Measurements from ENCODE around the gene TMEM191B.
A peak's percentile ranks its signal among the peaks of the same experiment; 100 is the strongest.
"Not testable (repeated sequence)": the region's sequence is repeated elsewhere in the genome, so short reads cannot be mapped to it uniquely, and the experiment has no call there.

The TMEM191B gene

DNA sequence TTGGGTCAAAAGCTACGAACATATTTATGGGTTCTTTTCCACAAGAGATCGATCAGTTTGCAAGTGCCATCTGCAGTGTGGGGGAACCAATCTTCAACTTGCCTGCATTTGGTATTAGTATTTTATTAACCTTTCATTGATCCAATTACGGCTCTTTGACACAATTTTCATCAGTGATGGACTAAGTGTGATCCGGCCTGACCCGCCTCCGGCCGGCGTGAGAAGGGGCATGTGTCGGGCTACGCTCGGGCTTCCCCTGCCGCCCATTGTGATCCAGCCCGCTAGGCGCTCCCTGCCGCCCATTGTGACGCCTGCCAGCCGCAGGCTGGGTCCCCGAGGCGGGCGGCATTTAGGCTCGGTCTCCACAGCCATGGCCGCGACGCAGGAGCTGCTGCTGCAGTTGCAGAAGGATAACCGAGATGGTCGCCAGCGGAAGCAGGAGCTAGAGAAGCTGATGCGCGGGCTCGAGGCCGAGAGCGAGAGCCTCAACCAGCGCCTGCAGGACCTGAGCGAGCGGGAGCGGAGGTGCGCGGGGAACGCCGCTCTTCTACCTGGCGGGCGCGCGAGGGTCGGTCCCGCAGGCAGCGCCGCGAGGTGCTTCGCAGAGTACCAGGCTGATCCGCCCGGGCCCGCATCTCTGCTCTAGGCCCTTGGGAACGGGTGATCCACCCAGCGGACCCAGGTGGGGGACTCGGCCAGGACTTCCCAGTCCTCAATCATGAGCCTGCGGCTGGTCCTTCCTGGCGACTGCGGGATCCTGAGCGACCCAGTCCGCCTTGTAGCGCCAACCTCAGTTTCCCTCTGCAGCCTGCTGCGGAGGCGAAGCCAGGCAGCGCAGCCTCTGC, at the start of gene TMEM191B:
TSS of gene TMEM191B (plus strand) at position 51 of the 845 bp plus-strand sequence. CDS start at position 230, 179 bp downstream.
- not testable (repeated sequence) for H3K36me3 ChIP-seq (ENCODE audit: insufficient read depth, low read depth, low read length); H3K27me3 ChIP-seq (ENCODE audit: insufficient read depth, low read length); H3K9me3 ChIP-seq (ENCODE audit: insufficient read depth, low read depth, low read length); H3K4me3 ChIP-seq (ENCODE audit: low read length); H3K27ac ChIP-seq (ENCODE audit: low read length); H3K9ac ChIP-seq (ENCODE audit: low read depth, low read length); H3K4me1 ChIP-seq (ENCODE audit: insufficient read depth, low read length)

DNA sequence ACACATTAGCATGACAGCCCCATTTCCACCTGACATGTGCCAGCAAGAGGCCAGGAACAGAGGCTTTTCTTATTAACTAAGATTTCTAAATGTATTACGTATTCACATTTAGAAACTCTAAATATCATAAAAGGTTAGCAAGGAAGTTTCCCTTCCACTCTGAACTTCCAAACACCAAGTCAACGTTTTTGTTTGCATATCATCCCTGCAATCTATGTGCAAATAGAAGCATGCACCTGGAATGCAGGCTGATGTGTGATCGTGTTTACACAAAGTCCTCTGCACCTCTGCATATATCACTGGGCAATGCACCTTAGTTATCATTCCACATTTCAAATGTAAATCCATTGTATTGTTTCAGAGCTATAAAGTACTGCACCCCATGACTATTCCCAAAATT, 31.4 kb upstream of the TMEM191B start:
- H3K36me3 ChIP-seq (ENCODE audit: insufficient read depth, low read depth, low read length); H3K4me1 ChIP-seq (ENCODE audit: insufficient read depth, low read length); H3K27ac ChIP-seq (ENCODE audit: low read length); H3K4me3 ChIP-seq (ENCODE audit: low read length); H3K9me3 ChIP-seq (ENCODE audit: insufficient read depth, low read depth, low read length); H3K27me3 ChIP-seq (ENCODE audit: insufficient read depth, low read length); H3K9ac ChIP-seq (ENCODE audit: low read depth, low read length): not testable (repeated sequence)

DNA sequence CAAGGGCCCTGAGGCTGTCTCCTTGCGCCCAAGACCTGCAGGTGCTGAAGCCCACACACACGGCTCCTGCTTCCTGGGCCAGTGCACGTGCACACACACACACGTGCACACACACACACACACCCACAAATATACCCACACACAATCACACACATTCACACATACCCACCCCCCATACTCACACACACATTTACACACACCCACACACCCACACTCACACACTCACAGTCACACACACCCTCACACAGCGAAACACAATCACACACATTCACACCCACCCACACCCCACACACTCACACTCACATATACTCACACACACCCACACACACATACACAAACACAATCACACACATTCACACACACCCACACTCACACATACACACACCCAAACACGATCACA, 16.3 kb upstream of the TMEM191B start:
- not testable (repeated sequence) for H3K36me3 ChIP-seq (ENCODE audit: insufficient read depth, low read depth, low read length); H3K27ac ChIP-seq (ENCODE audit: low read length); H3K4me1 ChIP-seq (ENCODE audit: insufficient read depth, low read length); H3K9me3 ChIP-seq (ENCODE audit: insufficient read depth, low read depth, low read length); H3K9ac ChIP-seq (ENCODE audit: low read depth, low read length); H3K27me3 ChIP-seq (ENCODE audit: insufficient read depth, low read length); H3K4me3 ChIP-seq (ENCODE audit: low read length)

DNA sequence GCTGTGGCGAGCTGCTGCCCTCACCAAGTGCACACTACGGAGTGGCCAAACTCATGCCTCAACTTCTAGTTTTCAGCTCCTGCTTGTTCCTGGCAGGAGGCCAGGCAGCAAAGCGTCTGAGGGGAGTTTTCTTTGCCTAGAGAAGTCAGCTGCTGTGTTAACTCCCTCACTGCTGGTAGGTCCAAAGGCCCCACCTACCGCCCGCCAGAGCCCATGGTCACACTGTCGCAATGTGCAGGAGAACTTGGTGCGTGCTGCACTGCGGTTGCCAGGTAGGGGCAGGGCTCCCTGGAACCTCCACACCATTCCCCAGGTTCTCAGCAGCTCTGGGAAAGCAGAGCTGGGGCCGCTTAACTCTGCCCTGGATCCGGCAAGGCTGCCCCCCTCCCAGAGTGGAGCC, 15.2 kb upstream of the TMEM191B start:
- H3K4me1 ChIP-seq (ENCODE audit: insufficient read depth, low read length); H3K4me3 ChIP-seq (ENCODE audit: low read length); H3K27ac ChIP-seq (ENCODE audit: low read length); H3K36me3 ChIP-seq (ENCODE audit: insufficient read depth, low read depth, low read length); H3K9ac ChIP-seq (ENCODE audit: low read depth, low read length); H3K9me3 ChIP-seq (ENCODE audit: insufficient read depth, low read depth, low read length); H3K27me3 ChIP-seq (ENCODE audit: insufficient read depth, low read length): not testable (repeated sequence)

DNA sequence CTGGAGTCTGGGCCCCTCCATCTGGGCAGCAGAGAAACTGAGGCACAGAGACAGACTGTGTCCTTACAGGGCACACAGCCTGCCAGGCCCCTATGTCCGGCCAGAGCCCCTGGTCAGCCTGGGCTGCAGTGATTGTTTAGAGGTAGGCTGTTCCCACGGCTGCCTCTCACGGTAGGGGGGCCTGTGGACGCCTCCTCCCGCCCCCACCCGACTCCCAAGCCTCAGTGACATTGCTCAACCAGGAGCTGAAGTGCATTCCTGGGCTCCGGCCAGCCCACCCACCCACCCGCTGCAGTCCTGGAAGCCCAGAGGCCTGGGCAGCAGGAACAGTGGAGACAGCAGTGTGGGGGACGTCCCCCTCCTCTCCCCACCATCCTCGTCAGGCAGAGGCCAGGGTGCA, 14.1 kb upstream of the TMEM191B start:
- not testable (repeated sequence) for H3K4me1 ChIP-seq (ENCODE audit: insufficient read depth, low read length); H3K4me3 ChIP-seq (ENCODE audit: low read length); H3K9me3 ChIP-seq (ENCODE audit: insufficient read depth, low read depth, low read length); H3K9ac ChIP-seq (ENCODE audit: low read depth, low read length); H3K27ac ChIP-seq (ENCODE audit: low read length); H3K27me3 ChIP-seq (ENCODE audit: insufficient read depth, low read length); H3K36me3 ChIP-seq (ENCODE audit: insufficient read depth, low read depth, low read length)

DNA sequence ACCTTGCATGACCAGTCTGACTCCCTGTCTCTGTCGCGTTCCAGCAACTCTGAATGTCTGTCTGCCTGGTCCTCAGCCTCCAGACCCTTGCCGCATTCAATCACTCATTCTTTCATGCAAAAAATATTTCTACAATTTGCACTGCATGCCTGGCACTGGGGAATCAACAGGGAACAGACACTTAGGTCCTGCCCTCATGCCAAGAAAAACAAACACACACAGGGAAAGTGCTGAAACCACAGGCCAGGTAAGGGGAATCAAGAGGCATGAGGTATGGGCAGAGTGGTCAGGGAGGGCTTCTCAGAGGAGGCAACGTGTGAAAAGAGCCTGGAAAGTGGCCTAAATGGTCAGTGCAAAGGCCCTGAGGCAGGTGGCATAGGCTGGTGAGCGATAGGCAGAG, 9.5 kb upstream of the TMEM191B start, which contains the start of gene GGTLC3:
TSS of gene GGTLC3 (minus strand) at position 101 of the 400 bp plus-strand sequence. CDS start 264 bp downstream, outside the sequence.
- not testable (repeated sequence) for H3K27me3 ChIP-seq (ENCODE audit: insufficient read depth, low read length); H3K27ac ChIP-seq (ENCODE audit: low read length)

DNA sequence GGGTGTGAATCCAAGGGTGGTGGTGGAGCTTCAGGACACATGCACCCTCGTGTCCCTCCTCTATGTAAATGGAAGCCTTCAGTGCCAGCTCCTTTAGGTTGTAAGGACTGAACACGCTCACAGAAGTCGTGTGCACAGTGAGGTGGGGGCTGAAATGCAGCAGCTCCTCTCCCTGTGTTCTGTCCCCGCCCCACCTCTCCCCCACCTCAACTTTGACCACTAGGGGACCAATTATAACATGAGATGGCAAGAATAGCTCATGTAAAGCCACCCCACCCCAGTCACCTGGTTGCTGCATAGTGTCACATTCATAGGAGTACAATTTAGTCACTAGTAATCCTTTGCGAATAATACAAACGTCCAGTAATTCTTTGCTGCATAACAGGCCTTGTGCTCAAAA, 4.8 kb upstream of the TMEM191B start:
- H3K9me3 ChIP-seq (ENCODE audit: insufficient read depth, low read depth, low read length); H3K4me1 ChIP-seq (ENCODE audit: insufficient read depth, low read length); H3K4me3 ChIP-seq (ENCODE audit: low read length); H3K9ac ChIP-seq (ENCODE audit: low read depth, low read length); H3K27ac ChIP-seq (ENCODE audit: low read length); H3K27me3 ChIP-seq (ENCODE audit: insufficient read depth, low read length); H3K36me3 ChIP-seq (ENCODE audit: insufficient read depth, low read depth, low read length): not testable (repeated sequence)

More for the DNA sequence above, 9.5 kb upstream of the TMEM191B start, which contains the start of gene GGTLC3:
- H3K9me3 ChIP-seq (ENCODE audit: insufficient read depth, low read depth, low read length); H3K36me3 ChIP-seq (ENCODE audit: insufficient read depth, low read depth, low read length); H3K4me1 ChIP-seq (ENCODE audit: insufficient read depth, low read length); H3K9ac ChIP-seq (ENCODE audit: low read depth, low read length); H3K4me3 ChIP-seq (ENCODE audit: low read length): not testable (repeated sequence)

DNA sequence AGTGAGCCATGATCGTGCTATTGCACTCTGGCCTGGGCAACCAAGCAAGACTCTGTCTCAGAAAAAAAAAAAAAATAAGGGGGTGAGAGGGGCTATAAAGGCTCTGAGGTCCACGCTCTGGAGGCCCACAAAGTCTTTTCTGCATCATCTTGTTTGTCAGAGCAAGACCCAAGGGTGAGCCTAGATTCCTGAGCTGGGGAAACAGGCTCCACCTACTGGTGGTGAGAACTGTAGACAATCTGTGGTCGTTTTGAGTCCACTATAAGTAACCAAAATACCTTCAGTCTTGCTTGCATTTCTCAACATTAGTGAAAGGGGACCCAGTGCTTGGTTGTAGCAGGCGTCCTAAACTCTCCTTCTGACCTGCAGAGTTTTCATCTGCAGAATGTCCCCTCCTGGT, 4.3 kb upstream of the TMEM191B start:
- not testable (repeated sequence) for H3K36me3 ChIP-seq (ENCODE audit: insufficient read depth, low read depth, low read length); H3K4me1 ChIP-seq (ENCODE audit: insufficient read depth, low read length); H3K9me3 ChIP-seq (ENCODE audit: insufficient read depth, low read depth, low read length)

DNA sequence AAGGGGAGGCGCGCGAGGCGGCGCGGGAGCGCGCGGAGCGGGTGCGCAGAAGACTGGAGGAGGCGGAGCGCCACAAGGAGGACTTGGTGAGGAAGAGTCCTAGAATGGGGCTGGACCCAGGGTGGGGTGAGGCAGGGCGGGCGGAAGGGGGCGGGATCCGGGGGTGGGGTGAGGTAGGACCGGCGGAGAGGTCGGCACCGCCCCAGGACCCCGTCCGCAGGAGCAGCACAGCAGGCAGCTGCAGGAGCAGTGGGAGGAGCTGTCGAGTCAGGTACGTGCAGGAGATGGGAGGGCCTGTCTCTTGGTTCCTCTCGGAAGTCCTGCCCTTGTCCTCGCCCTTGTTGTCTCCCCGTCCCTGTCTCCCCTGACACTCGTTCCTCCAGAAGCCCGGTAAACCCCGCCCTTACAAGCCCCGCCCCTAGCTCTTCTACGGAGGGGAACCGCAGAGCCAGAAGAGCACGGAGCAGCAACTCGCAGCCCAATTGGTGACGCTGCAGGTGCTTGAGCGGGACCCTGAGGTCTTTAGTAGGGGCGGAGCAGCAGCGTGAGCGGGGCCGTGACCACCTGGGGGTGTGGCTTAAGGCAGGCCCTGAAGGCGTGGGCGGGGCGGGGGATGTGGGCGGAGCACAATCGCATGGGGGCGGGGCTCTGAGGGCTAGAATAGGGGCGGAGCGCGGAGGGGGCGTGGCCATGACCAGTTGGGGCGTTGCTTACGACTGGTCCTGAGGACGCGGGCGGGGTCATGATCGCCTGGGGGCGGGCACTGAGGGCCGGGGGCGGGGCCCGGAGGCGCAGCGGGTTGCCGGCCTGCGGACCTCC, 1.2 kb downstream of the TMEM191B start:
- not testable (repeated sequence) for H3K27me3 ChIP-seq (ENCODE audit: insufficient read depth, low read length); H3K36me3 ChIP-seq (ENCODE audit: insufficient read depth, low read depth, low read length); H3K4me1 ChIP-seq (ENCODE audit: insufficient read depth, low read length); H3K9me3 ChIP-seq (ENCODE audit: insufficient read depth, low read depth, low read length); H3K27ac ChIP-seq (ENCODE audit: low read length); H3K9ac ChIP-seq (ENCODE audit: low read depth, low read length)
- peak overlapping the region; percentile 35; the same call in 1 of the 2 replicates for H3K4me3 ChIP-seq (ENCODE audit: low read length)

More for the DNA sequence above, 4.3 kb upstream of the TMEM191B start:
- H3K27me3 ChIP-seq (ENCODE audit: insufficient read depth, low read length); H3K9ac ChIP-seq (ENCODE audit: low read depth, low read length); H3K27ac ChIP-seq (ENCODE audit: low read length); H3K4me3 ChIP-seq (ENCODE audit: low read length): not testable (repeated sequence)

DNA sequence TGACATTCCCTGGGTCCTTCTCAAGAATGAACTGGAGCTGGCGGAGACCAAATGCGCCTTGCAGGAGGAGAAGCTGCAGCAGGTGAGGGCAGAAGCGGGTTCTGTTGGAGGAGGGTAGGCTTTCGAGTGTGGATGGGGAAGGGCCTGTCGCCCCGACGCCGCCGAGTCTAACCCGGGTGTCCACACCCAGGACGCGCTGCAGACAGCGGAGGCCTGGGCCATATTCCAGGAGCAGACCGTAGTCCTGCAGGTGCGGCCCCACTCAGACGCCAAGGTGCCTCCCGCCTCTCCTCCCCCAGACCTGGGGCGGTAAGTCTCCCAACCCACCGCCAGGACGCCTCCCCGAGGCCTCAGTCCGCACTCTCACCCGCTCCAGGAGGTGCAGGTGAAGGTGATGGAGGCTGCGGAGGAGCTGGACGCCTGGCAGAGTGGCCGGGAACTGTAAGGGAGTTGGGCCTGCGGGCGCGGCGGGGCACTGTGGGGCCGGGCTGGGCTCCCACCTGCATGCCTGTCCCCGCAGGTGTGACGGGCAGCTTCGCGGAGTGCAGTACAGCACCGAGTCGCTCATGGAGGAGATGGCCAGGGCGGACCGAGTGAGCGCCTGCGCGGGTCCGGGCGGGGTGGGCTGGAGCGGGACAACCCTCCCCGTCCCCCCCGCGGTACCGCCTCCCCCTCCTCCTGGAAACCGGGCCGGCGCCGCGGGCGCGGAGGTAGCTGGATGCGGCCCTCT, 2.0 kb downstream of the TMEM191B start:
- H3K36me3 ChIP-seq (ENCODE audit: insufficient read depth, low read depth, low read length); H3K4me1 ChIP-seq (ENCODE audit: insufficient read depth, low read length); H3K4me3 ChIP-seq (ENCODE audit: low read length); H3K9me3 ChIP-seq (ENCODE audit: insufficient read depth, low read depth, low read length); H3K9ac ChIP-seq (ENCODE audit: low read depth, low read length); H3K27me3 ChIP-seq (ENCODE audit: insufficient read depth, low read length); H3K27ac ChIP-seq (ENCODE audit: low read length): not testable (repeated sequence)

DNA sequence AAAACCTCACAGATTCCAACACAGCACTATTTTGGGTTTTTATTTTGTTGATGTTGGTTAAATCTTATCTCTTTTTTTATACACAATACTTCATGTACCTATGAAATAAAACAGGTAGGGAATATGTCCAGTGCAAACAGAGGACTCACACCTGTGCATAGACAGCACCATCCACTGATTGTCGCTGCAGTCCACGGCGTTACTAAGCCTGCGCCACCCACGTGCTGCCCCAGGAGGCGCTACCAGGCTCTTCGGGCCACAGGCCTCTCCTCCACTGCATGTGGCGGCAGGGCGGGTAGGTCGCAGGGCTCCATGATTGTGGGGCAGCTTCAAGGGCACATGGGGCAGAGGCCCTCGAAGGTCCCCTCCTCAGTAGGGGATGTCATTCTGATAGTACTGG, 6.0 kb downstream of the TMEM191B start:
- H3K9ac ChIP-seq (ENCODE audit: low read depth, low read length); H3K36me3 ChIP-seq (ENCODE audit: insufficient read depth, low read depth, low read length); H3K27me3 ChIP-seq (ENCODE audit: insufficient read depth, low read length); H3K9me3 ChIP-seq (ENCODE audit: insufficient read depth, low read depth, low read length); H3K4me3 ChIP-seq (ENCODE audit: low read length); H3K27ac ChIP-seq (ENCODE audit: low read length); H3K4me1 ChIP-seq (ENCODE audit: insufficient read depth, low read length): not testable (repeated sequence)
